Heart left ventricle (tissue), 16 donors: ENCODE data around the gene FARSB. TPM values are rescaled to one million over a fixed set of nuclear protein-coding genes. Genes with fewer than 3 reads are reported as not detected.

Source experiments
- ATAC-seq, 4 donors: fragments of 200-7000 bp; cut with Tn5 transposase; one replicate each; pipeline ENCODE4 v1.9.1; 2020 to 2022; ENCODE audit warnings: moderate library complexity in 4 of 4, mild to moderate bottlenecking in 3 of 4, moderate number of reproducible peaks in 1 of 4
- DNase-seq, 5 donors: peaks; one replicate each; pipeline ENCODE4 v3.0.0-alpha.2; 2020
- H3K27ac ChIP-seq, 12 donors: fragments of 200-600 bp; sonication (generic) in 4 of 12; one replicate each; pipeline versions ENCODE4 v1.5.0 to v1.8.0; 2016 to 2022; ENCODE audit warnings: mild to moderate bottlenecking in 2 of 12
- H3K27me3 ChIP-seq, 9 donors: fragments of 200-600 bp; sonication (generic) in 2 of 9; one replicate each; pipeline versions ENCODE4 v1.5.1 to v1.8.0; 2016 to 2022; ENCODE audit warnings: mild to moderate bottlenecking in 3 of 9
- H3K36me3 ChIP-seq, 9 donors: fragments of 200-600 bp; sonication (generic) in 2 of 9; one replicate each; pipeline versions ENCODE4 v1.5.0 to v1.8.0; 2018 to 2022; ENCODE audit warnings: mild to moderate bottlenecking in 2 of 9
- H3K4me1 ChIP-seq, 12 donors: fragments of 200-600 bp; sonication (generic) in 4 of 12; one replicate each; pipeline versions ENCODE4 v1.5.0 to v1.8.0; 2016 to 2022; ENCODE audit warnings: mild to moderate bottlenecking in 3 of 12
- H3K4me3 ChIP-seq, 12 donors: fragments of 200-600 bp; sonication (generic) in 4 of 12; one replicate each; pipeline versions ENCODE4 v1.5.0 to v1.8.0; 2017 to 2022; ENCODE audit warnings: mild to moderate bottlenecking in 9 of 12, moderate library complexity in 4 of 12
- H3K9me3 ChIP-seq, 12 donors: fragments of 200-600 bp; sonication (generic) in 4 of 12; one replicate each; pipeline versions ENCODE4 v1.5.0 to v1.8.0; 2016 to 2022; ENCODE audit warnings: mild to moderate bottlenecking in 1 of 12
- CTCF ChIP-seq, 12 donors: fragments of 200-600 bp; sonication (generic) in 4 of 12; IDR thresholded peaks; one replicate each; pipeline versions ENCODE4 v1.5.0 to v1.8.0; 2018 to 2022; ENCODE audit warnings: antibody characterized with exemption in 12 of 12, mild to moderate bottlenecking in 5 of 12
- POLR2A ChIP-seq, 2 donors: fragments of 450-650 bp; IDR thresholded peaks; one replicate each; pipeline ENCODE4 v1.6.1; 2017; ENCODE audit warnings: antibody characterized with exemption in 2 of 2, mild to moderate bottlenecking in 2 of 2, moderate library complexity in 2 of 2
- WGBS, 4 donors: extraction: QIAGEN DNeasy Blood & Tissue Kit in 2 of 4; methylation state at CpG; one replicate each; pipeline versions ENCODE4 v1.1.5 to v1.1.7; 2013 to 2018; 5-methylcytosine and 5-hydroxymethylcytosine counted together
- intact Hi-C, 10 donors: fragments of 100-400 bp; cut with DNase I; formaldehyde crosslinking; loops; one replicate each; pipeline versions ENCODE4 v1.11.1 to v1.14.2; 2022
- polyA plus RNA-seq, 2 donors: library from polyadenylated mRNA; stranded (reverse); fragments of 200-250 nt; gene quantifications; one replicate each; pipeline ENCODE4 v1.2.3, GENCODE V29; 2013
- total RNA-seq, 9 donors: library from RNA; depleted of rRNA in 2 of 9; stranded (reverse); fragments of >200 nt in 2 of 9; fragmentation: NEBNext Ultra II Directional in 3 of 9; extraction: Animal tissue kit (Norgen Biotek cat#: 25700) in 3 of 9; gene quantifications; one replicate each; pipeline versions ENCODE4 v1.1.0 to v1.2.4, GENCODE V29; 2016 to 2023
- donor health status: ischemic (EF 13 %, LVEDD 7.1; RV severe dilation, severe dysfunction).
- donor health status: healthy with polysubstance abuse.
- donor health status: DM: no; HTN: yes; CAD: no.
- donor health status: DM: no; HTN: no; CAD: no.
- donor health status: ischemic (EF 25% LVEDD 6.9; RV normal size, moderate dysfunction).
- donor health status: ischemic (EF 25% LVEDD 5.7; RV mildly dilated, moderate dysfunction).
- donor health status: healthy.
- donor health status: DM: yes; HTN: yes; CAD: no.
- donor health status: ischemic (EF 35%, LVEDD 5.7; RV mildly dilated, moderate dysfunction).
- donor health status: nonischemic (EF 11% LVEDD 7.7; RV severe dilation, severe dysfunction).
- donor health status: DM: yes; HTN: yes; CAD: no.
- donor health status: PGD.
- donor health status: ischemic (EF 29% LVEDD 5.4; RV normal size, mild dysfunction).
- donor health status: nonischemic (EF 23%, LVEDD 6.1; RV moderate dilation, normal function).

FARSB gene
- total and polyA plus RNA-seq, 11 donors: 9.8 to 29.2 (median 19.5) TPM

DNA sequence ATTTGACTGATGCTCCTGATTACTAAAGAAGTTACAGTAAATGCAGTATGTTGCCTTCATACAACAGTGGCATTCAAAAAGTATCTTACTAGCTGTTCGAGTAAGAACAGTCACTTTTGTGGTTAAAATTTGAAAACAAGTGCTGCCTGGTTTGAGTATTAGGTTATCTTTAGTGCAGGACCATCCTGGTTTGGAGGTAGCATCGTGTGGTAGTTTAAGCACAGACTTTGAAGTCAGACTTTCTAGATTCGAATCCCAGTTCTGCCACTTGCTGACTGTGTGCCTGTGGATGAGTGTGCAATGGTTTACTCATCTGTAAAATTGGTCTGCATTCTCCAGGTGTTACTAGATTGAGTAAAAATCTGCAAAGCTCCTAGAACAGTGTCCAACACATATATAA is 134.8 kb downstream of the FARSB start:
- no peak for ATAC-seq
- Histone ChIP-seq H3K27me3 (no peaks in the 10 kb centered on the region), H3K4me3 (no peak overlapping the region), H3K4me1 (peaks cover 0 to 6% (median 0%) of the 10 kb centered on the region in 12 donors), H3K27ac (no peak overlapping the region), H3K9me3 (peaks cover 0 to 3% (median 0%) of the 10 kb centered on the region in 12 donors), H3K36me3 (no peaks in the 10 kb centered on the region)
- no peak for DNase-seq
- 75 to 82% (median 80%) methylated on average over 3 of the region's 3 CpGs for WGBS, 4 donors
- intact Hi-C loops: no loop called here
- TF ChIP-seq POLR2A (IDR thresholded peaks at IDR 0.05) (no peak), CTCF (IDR thresholded peaks at IDR 0.05) (no peak)

Other genes starting within 250 kb of the FARSB start
- 10 to 100 TPM in 7 of 9 donors, 1 to 10 TPM in 2; 4.7 to 25.8 (median 12.4) TPM for gene SGPP2, start 231.5 kb downstream of the FARSB start, total RNA-seq
- 10 to 100 TPM in 1 of 2 donors, 1 to 10 TPM in 1; 1.6 to 13.6 TPM for gene SGPP2, start 231.5 kb downstream of the FARSB start, polyA plus RNA-seq
- gene MOGAT1, start 15.6 kb upstream of the FARSB start, total RNA-seq: 1 to 10 TPM in 1 of 9 donors, under 1 TPM in 7, not detected in 1; 0.29 to 1.1 (median 0.41) TPM
- under 1 TPM in 1 of 2 donors, not detected in 1; 0.19 TPM for gene MOGAT1, start 15.6 kb upstream of the FARSB start, polyA plus RNA-seq
- gene ACSL3, start 204.9 kb upstream of the FARSB start, total RNA-seq: 10 to 100 TPM; 44.5 to 56.8 (median 52.4) TPM
- gene ACSL3, start 204.9 kb upstream of the FARSB start, polyA plus RNA-seq: 10 to 100 TPM; 12.0 to 30.8 TPM